Right hindlimb (tissue), 1 donor: ENCODE measurements around the gene SLC9A1.
"Not testable (repeated sequence)": the region's sequence is repeated elsewhere in the genome, so short reads cannot be mapped to it uniquely, and the experiment has no call there.

Experiments
- DNase-seq: peaks from one replicate; pipeline ENCODE4 v3.0.0-alpha.2; 2018

SLC9A1 gene

GRCh38 chr1:27130798-27131197, 24.1 kb downstream of the SLC9A1 start:
- no peak for DNase-seq

- DNase-seq, result no peak
Observed at GRCh38 chr1:27129225-27129624, 25.7 kb downstream of the SLC9A1 start.

- DNase-seq, result no peak
Observed at GRCh38 chr1:27127419-27127818, 27.5 kb downstream of the SLC9A1 start.

GRCh38 chr1:27126391-27126790, 28.5 kb downstream of the SLC9A1 start:
- DNase-seq, result no peak

GRCh38 chr1:27125125-27125524, 29.8 kb downstream of the SLC9A1 start:
- not testable (repeated sequence) for DNase-seq

GRCh38 chr1:27124405-27124804, 30.5 kb downstream of the SLC9A1 start:
- no peak for DNase-seq

GRCh38 chr1:27122652-27123051, 32.3 kb downstream of the SLC9A1 start:
- DNase-seq, result no peak

- DNase-seq, result no peak
Observed at GRCh38 chr1:27120854-27121253, 34.1 kb downstream of the SLC9A1 start.

GRCh38 chr1:27118440-27118689, 36.6 kb downstream of the SLC9A1 start:
- DNase-seq, result no peak

GRCh38 chr1:27117733-27118439, 37.0 kb downstream of the SLC9A1 start:
- no peak for DNase-seq

GRCh38 chr1:27116697-27117096, 38.2 kb downstream of the SLC9A1 start:
- DNase-seq, result no peak

GRCh38 chr1:27116232-27116631, 38.7 kb downstream of the SLC9A1 start:
- DNase-seq, result no peak

GRCh38 chr1:27114546-27114945, 40.4 kb downstream of the SLC9A1 start:
- DNase-seq, result no peak

- no peak for DNase-seq
Observed at GRCh38 chr1:27113861-27114260, 41.1 kb downstream of the SLC9A1 start.

- peak; percentile 83 for DNase-seq
Observed at GRCh38 chr1:27111626-27112573, 43.0 kb downstream of the SLC9A1 start.

- no peak for DNase-seq
Observed at GRCh38 chr1:27109103-27109822, 45.7 kb downstream of the SLC9A1 start.

GRCh38 chr1:27108588-27108987, 46.3 kb downstream of the SLC9A1 start:
- no peak for DNase-seq

GRCh38 chr1:27106561-27107323, 48.2 kb downstream of the SLC9A1 start:
- DNase-seq, result no peak

GRCh38 chr1:27105018-27105417, 49.9 kb downstream of the SLC9A1 start:
- DNase-seq, result no peak

GRCh38 chr1:27103498-27103897, 51.4 kb downstream of the SLC9A1 start:
- no peak for DNase-seq

GRCh38 chr1:27102707-27103468, 52.0 kb downstream of the SLC9A1 start:
- DNase-seq, result peak; percentile 87

GRCh38 chr1:27102134-27102706, 52.7 kb downstream of the SLC9A1 start:
- DNase-seq, result no peak
